Measurements from ENCODE around the gene TBCEL.

DNA sequence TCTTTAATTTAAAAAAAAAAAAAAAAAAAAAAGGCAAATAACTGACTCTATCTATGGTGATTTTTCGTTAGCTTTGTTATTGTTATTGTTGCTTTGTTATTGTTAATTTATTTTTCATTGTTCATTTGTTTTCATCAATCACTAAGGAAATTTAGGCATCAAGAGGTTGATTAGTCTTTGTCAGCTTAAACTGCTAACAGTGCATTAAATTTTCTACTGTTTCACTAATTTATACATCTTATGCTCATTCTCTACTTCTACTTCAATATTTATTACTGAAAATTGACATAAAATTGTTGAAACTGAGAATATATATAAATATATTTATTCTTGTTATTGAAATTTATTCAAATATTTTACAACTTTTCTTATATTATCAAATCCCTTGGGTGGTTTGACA lies 24.0 kb downstream of the TBCEL start:
- TF ChIP-seq, protein P1, sequence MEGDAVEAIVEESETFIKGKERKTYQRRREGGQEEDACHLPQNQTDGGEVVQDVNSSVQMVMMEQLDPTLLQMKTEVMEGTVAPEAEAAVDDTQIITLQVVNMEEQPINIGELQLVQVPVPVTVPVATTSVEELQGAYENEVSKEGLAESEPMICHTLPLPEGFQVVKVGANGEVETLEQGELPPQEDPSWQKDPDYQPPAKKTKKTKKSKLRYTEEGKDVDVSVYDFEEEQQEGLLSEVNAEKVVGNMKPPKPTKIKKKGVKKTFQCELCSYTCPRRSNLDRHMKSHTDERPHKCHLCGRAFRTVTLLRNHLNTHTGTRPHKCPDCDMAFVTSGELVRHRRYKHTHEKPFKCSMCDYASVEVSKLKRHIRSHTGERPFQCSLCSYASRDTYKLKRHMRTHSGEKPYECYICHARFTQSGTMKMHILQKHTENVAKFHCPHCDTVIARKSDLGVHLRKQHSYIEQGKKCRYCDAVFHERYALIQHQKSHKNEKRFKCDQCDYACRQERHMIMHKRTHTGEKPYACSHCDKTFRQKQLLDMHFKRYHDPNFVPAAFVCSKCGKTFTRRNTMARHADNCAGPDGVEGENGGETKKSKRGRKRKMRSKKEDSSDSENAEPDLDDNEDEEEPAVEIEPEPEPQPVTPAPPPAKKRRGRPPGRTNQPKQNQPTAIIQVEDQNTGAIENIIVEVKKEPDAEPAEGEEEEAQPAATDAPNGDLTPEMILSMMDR (IDR thresholded peaks at IDR 0.05) = no peak
- TF ChIP-seq POLR2A (IDR thresholded peaks at IDR 0.05) = no peak
